Stimulated activated naive CD8-positive, alpha-beta T cell treated with anti-CD3 and anti-CD28 coated beads, Interleukin-15, amount 100 ng/mL, for 72 hours (primary cell): ENCODE data around the gene MS4A6E.

ENCODE experiments used
- ATAC-seq: fragments of 150-1000 bp; cut with Tn5 transposase; 2 replicates; pipeline ENCODE4 v1.10.0; 2021; ENCODE audit warnings: mild to moderate bottlenecking, moderate library complexity
- DNase-seq, 2 donors: peaks; one replicate each; pipeline ENCODE4 v3.0.0; 2021 to 2022
- H3K27ac Mint-ChIP-seq, 2 donors: one replicate each; pipeline ENCODE4 v1.8.0; 2022; ENCODE audit warnings: mild to moderate bottlenecking in 2 of 2, mixed read lengths in 2 of 2, moderate library complexity in 2 of 2
- H3K27me3 Mint-ChIP-seq: one replicate; pipeline ENCODE4 v1.8.0; 2022; ENCODE audit warnings: mixed read lengths
- H3K4me1 Mint-ChIP-seq: one replicate; pipeline ENCODE4 v1.8.0; 2022; ENCODE audit warnings: mild to moderate bottlenecking, mixed read lengths
- H3K4me3 Mint-ChIP-seq, 2 donors: one replicate each; pipeline ENCODE4 v1.8.0; 2022; ENCODE audit warnings: mild to moderate bottlenecking in 2 of 2, mixed read lengths in 2 of 2, moderate library complexity in 1 of 2
- H3K9me3 Mint-ChIP-seq, 2 donors: one replicate each; pipeline ENCODE4 v1.8.0; 2022; ENCODE audit warnings: mixed read lengths in 2 of 2

MS4A6E gene

DNA sequence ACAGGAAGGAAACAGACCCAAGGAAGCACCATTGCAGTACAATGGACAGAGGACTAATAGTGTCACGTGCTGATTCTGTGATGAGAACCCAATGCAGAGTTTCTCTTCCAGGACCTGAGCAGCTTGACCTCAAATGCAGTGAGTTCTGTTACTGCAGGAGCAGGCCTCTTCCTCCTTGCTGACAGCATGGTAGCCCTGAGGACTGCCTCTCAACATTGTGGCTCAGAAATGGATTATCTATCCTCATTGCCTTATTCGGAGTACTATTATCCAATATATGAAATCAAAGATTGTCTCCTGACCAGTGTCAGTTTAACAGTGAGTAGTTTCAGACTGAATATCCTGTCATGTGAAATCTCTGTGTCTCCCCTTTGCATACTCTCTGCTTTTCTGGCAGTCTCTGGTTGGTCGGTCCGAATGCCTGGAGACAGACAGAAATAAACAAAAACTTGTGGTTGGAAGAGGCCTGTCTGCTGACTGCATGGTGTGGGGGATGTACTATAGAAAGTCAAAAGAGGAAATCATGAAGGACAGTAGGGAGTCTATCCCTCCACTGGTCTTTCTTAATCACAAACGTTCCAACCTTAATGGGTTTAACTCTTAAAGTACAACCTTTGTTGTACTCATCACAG is 62.3 kb downstream of the MS4A6E start:
- Mint-ChIP-seq H3K27me3 (no peaks in the 10 kb centered on the region), H3K27ac (no peak overlapping the region), H3K4me3 (no peak overlapping the region), H3K4me1 (no peaks in the 10 kb centered on the region), H3K9me3 (no peaks in the 10 kb centered on the region)
- ATAC-seq = no peak
- no peak for DNase-seq

DNA sequence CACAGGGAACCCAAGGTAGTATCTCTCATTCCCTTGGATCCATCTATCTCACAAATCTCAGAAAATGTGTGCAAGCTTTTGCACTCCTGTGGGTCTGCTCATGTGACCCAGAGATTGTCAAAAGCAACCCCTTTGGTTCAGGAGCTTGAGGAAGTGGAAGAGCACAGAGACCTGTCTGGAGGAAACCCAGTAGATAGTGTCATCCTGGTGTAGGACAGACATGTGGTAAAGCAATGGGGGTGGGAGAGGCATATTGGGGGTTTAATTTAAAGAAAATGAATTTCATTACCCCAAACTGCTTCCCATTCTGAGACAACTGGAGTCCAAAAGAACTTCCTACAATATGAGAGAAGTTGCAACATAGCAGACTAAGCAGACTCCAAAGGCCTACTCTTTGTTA is 63.4 kb downstream of the MS4A6E start:
- no peak for DNase-seq
- Mint-ChIP-seq H3K4me3 (no peak overlapping the region), H3K9me3 (no peaks in the 10 kb centered on the region), H3K27ac (no peak overlapping the region), H3K27me3 (no peaks in the 10 kb centered on the region), H3K4me1 (no peaks in the 10 kb centered on the region)
- no peak for ATAC-seq
